Right hindlimb (tissue), 1 donor: Measurements from ENCODE around the gene MAPK1.
"Not testable (repeated sequence)": the region's sequence is repeated elsewhere in the genome, so short reads cannot be mapped to it uniquely, and the experiment has no call there.

Experiments
- DNase-seq: peaks from one replicate; pipeline ENCODE4 v3.0.0-alpha.2; 2018

The MAPK1 gene

GRCh38 chr22:21845558-21846453 is 21.6 kb downstream of the MAPK1 start:
- no peak for DNase-seq

GRCh38 chr22:21842946-21843345 is 24.5 kb downstream of the MAPK1 start:
- DNase-seq = no peak

DNA sequence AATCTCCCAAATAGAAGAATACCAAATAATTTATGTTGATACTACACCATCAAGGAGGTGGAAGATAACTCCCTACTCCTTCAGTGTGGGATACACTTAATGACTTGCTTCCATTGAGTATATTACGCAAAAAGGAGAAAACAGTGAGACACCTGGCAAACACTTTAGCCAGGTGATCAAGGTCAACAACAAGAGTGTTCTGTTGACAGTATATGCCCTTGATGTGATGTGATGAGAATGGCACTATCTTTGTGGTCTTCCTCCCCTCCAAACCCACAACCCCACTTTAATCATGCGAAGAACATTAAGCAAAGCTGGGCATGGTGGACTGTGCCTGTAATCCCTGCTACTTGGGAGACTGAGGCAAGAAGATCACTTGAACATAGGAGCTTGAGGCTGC is 26.0 kb downstream of the MAPK1 start:
- DNase-seq = no peak

DNA sequence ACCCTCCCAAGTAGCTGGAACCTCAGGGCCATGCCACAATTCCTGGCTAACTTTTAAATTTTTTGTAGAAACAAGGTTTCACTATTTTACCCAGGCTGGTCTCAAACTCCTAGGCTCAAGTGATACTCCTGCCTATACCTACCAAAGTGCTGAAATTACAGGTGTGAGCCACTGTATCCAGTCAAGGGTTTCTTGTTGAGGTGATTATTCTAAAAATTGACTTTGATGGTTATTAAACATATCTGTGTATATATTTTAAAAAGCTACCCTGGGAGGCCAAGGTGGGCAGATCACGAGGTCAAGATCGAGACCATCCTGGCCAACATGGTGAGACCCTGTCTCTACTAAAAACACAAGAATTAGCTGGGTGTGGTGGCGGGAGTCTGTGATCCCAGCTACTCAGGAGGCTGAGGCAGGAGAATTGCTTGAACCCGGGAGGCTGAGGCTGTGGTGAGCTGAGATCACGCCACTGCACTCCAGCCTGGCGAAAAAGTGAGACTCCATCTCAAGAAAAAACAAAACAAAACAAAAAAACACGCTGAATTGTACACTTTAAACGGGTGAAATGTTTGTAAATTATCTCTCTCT is 27.1 kb downstream of the MAPK1 start:
- DNase-seq = no peak

DNA sequence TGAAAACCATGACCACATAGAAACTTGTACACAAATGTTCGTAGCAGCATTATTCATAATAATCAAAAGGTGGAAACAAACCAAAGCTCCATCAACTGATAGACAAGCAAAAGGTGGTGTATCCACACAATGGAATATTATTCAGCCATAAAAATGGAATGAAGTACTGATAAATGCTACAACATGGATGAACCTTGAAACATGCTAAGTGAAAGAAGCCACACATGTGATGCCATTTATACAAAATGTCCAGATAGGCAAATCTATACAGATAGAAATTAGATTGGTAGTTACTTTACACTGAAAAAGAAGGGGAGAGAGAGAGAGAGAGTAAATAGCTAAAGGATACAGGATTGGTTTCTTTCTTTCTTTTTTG is 27.7 kb downstream of the MAPK1 start:
- no peak for DNase-seq

- not testable (repeated sequence) for DNase-seq
Measured at GRCh38 chr22:21839104-21839764, 28.2 kb downstream of the MAPK1 start.

DNA sequence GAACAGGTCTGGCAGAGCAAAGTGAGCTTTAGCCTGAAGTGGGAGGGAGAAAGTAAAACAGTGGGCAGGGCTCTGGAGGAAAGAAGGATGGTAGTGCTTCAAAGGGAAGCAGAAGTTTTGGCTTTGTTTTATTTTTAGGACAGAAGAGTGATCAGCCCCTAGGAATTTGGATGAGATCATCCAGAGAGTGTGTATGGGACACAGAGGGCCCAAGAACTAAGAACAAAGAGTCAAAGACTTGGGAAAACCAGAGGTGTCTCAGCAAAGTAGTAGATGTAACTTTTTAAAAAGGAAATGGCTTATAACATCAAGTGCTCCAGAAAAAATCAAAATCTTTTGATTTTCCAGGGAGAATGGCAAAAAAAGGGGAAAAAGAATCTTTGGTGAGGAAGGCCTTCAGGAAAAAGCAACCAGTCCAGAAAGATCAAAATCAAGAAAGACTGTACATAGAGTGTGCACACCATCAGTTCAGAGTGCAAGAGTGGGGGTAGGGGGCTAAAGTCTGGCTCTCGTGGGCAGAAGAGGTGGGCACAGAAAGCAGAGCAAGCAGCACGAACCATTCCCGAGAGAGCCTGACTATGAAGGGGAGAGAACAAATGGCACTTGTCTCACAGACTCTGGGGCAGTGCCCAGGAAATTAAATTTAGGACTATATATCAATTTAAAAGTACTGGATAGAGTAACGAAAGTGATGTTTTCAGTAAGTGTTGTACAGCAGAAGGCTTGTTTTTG is 30.0 kb downstream of the MAPK1 start:
- no peak for DNase-seq

DNA sequence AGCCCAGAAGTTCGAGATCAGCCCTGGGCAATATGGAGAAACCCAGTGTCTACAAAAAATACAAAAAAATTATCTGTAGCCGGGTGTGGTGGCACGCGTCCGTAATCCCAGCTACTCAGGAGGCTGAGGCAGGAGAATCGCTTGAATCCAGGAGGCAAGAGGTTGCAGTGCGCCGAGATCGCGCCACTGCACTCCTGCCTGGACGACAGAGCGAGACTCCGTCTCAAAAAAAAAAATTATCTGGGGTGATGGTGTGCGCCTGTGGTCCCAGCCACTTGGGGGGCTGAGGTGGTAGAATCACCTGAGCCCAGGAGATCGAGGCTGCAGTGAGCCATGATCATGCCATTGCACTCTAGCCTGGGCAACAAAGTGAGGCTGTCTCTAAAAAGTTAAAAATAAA is 31.0 kb downstream of the MAPK1 start:
- not testable (repeated sequence) for DNase-seq

- DNase-seq = no peak
Measured at GRCh38 chr22:21835378-21835777, 32.1 kb downstream of the MAPK1 start.

DNA sequence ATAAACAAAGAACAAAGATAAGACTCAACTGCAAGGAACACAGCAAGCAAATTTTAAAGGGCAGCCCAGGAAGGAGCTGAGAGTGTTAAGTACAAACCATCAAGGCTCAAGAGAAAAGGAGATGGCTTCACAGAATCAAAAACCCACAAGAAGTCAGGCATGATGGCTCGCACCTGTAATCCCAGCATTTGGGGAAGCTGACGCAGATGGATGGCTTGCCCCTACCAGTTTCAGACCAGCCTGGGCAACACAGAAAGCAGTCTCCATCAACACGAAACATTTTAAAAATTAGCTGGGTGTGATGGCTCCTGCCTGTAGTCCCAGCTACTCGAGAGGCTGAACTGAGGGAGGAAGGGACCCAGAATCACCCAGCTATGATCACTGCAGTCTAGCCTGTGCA is 32.6 kb downstream of the MAPK1 start:
- no peak for DNase-seq

- no peak for DNase-seq
Measured at GRCh38 chr22:21832291-21833290, 34.9 kb downstream of the MAPK1 start.

- DNase-seq = no peak
Measured at GRCh38 chr22:21829523-21829922, 37.9 kb downstream of the MAPK1 start.

- DNase-seq = no peak
Measured at GRCh38 chr22:21828268-21828638, 39.2 kb downstream of the MAPK1 start.

GRCh38 chr22:21827628-21828267 is 39.7 kb downstream of the MAPK1 start:
- DNase-seq = no peak

DNA sequence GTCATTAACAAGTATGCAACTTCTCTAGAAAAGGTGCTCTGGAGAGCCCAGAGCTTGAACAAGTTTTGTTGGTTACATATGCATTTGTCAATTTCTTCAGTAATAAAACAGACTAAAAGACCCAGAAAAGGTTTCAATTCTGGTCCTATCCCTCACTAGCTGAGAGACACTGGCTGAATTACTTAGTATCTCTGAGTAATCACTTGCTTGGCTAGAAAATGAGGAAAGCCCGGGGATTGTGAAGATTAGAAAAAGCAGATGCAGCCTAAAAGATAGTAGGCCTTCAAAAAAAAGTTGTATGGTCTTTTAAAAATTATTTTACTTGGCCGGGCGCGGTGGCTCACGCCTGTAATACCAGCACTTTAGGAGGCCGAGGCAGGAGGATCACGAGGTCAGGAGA is 41.2 kb downstream of the MAPK1 start:
- no peak for DNase-seq

DNA sequence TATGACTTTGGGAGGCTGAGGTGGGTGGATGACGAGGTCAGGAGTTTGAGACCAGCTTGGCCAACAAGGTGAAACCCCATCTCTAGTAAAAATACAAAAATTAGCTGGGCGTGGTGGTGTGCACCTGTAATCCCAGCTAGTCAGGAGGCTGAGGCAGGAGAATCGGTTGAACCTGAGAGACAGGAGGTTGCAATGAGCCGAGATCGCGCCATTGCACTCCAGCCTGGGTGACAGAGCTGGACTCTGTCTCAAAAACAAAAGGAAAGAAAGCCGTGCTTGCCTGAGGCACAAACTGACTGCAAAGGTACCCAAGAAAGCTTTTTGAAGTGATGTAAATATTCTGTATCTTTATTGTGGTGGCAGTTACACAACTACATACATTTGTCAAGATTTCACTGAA is 42.5 kb downstream of the MAPK1 start:
- not testable (repeated sequence) for DNase-seq

GRCh38 chr22:21824445-21824912 is 43.0 kb downstream of the MAPK1 start:
- no peak for DNase-seq

- DNase-seq = no peak
Measured at GRCh38 chr22:21823740-21824444, 43.6 kb downstream of the MAPK1 start.

DNA sequence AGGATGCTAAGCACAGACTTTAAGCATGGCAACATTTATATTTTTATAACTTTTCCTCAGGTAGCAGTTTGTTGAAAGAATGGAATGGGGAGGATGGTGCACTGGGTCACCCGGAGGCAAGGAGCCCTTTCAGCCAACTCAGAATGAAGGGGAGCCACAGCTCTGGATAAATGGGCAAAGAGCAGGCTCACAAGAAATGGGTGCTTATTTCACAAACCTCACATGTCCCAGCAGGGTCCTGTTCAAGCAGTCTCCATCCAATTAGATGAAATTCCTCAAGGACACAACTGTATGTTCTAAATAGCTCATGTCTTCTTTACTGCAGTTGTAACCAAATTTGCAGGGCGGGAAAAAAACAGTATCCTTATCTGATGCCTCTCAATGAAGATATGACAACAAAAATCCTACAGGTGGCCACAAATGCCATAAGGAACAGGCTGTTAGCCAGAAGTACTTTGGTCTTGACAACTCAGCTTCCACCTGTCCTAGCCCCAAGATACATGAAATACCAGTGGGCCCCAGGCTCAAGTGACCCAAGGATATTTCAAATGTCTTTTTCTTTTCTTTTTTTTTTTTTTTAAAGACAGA is 48.2 kb downstream of the MAPK1 start:
- DNase-seq = no peak

GRCh38 chr22:21818487-21819182 is 48.8 kb downstream of the MAPK1 start:
- no peak for DNase-seq
